OCI-LY3 (cell line): ENCODE results near the gene TMEM63B.

Source experiments
- EZH2phosphoT487 ChIP-seq: fragments of 200-600 bp; shearing (Covaris generic); IDR thresholded peaks from 2 replicates; pipeline ENCODE4 v1.6.1; 2018; ENCODE audit warnings: antibody characterized with exemption, mixed run types, low read depth
- TF ChIP-seq, protein P1 (sequence below): fragments of 200-600, 300-600 bp; sonication (generic); IDR thresholded peaks from 2 replicates; pipeline ENCODE4 v1.5.1; 2014; ENCODE audit warnings: antibody characterized with exemption, low read length, low read depth

GRCh38 chr6:44105993-44106740, 21.2 kb upstream of the TMEM63B start:
- TF ChIP-seq, protein P1, sequence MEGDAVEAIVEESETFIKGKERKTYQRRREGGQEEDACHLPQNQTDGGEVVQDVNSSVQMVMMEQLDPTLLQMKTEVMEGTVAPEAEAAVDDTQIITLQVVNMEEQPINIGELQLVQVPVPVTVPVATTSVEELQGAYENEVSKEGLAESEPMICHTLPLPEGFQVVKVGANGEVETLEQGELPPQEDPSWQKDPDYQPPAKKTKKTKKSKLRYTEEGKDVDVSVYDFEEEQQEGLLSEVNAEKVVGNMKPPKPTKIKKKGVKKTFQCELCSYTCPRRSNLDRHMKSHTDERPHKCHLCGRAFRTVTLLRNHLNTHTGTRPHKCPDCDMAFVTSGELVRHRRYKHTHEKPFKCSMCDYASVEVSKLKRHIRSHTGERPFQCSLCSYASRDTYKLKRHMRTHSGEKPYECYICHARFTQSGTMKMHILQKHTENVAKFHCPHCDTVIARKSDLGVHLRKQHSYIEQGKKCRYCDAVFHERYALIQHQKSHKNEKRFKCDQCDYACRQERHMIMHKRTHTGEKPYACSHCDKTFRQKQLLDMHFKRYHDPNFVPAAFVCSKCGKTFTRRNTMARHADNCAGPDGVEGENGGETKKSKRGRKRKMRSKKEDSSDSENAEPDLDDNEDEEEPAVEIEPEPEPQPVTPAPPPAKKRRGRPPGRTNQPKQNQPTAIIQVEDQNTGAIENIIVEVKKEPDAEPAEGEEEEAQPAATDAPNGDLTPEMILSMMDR, result no peak
- no peak for TF ChIP-seq EZH2phosphoT487
